GM18907 (cell line): ENCODE data around the gene USP22.

Source experiments
- ATAC-seq: cut with Tn5 transposase; IDR thresholded peaks from one replicate; pipeline ENCODE4 v1.9.1; 2021; ENCODE audit warnings: mild to moderate bottlenecking, moderate library complexity; ENCODE audit not compliant: unreplicated experiment

USP22 gene

GRCh38 chr17:20965492-20965891, 77.3 kb downstream of the USP22 start:
- no peak for ATAC-seq

- ATAC-seq: no peak
Measured at GRCh38 chr17:20961586-20961985, 81.2 kb downstream of the USP22 start.

GRCh38 chr17:20960871-20961270, 81.9 kb downstream of the USP22 start:
- ATAC-seq: no peak

GRCh38 chr17:20955427-20956323, 87.1 kb downstream of the USP22 start:
- no peak for ATAC-seq

- no peak for ATAC-seq
Measured at GRCh38 chr17:20954794-20955193, 88.0 kb downstream of the USP22 start.

GRCh38 chr17:20952183-20952582, 90.6 kb downstream of the USP22 start:
- no peak for ATAC-seq
